Neutrophil (primary cell): ENCODE measurements around the gene INTS1.
"Not testable (repeated sequence)": the region's sequence is repeated elsewhere in the genome, so short reads cannot be mapped to it uniquely, and the experiment has no call there.

Experiments used
- H3K27ac ChIP-seq: fragments of 200-600 bp; sonication (generic); 2 replicates; pipeline ENCODE4 v1.5.1; 2016; ENCODE audit warnings: mild to moderate bottlenecking, moderate library complexity
- H3K27me3 ChIP-seq: fragments of 200-600 bp; sonication (generic); 2 replicates; pipeline ENCODE4 v1.6.0; 2016; ENCODE audit warnings: mild to moderate bottlenecking
- H3K36me3 ChIP-seq: fragments of 200-600 bp; sonication (generic); 2 replicates; pipeline ENCODE4 v1.5.1; 2017
- H3K4me1 ChIP-seq, 2 experiments: fragments of 200-600 bp in 1 of 2; sonication (generic) in 1 of 2; 1 replicate in 1 of 2; 2 replicates in 1 of 2; pipeline versions ENCODE4 v1.5.1 to v1.6.1; 2013 to 2016; ENCODE audit warnings: low read depth in 1 of 2, low read length in 1 of 2, mild to moderate bottlenecking in 1 of 2, moderate library complexity in 1 of 2; ENCODE audit not compliant: control insufficient read depth in 1 of 2, insufficient read depth in 1 of 2
- H3K4me3 ChIP-seq, 2 experiments: fragments of 200-600 bp in 1 of 2; sonication (generic) in 1 of 2; 1 replicate in 1 of 2; 2 replicates in 1 of 2; pipeline ENCODE4 v1.5.1; 2013 to 2016; ENCODE audit warnings: low read depth in 1 of 2, low read length in 1 of 2, mild to moderate bottlenecking in 1 of 2, moderate library complexity in 1 of 2
- H3K9me3 ChIP-seq: fragments of 200-600 bp; sonication (generic); 2 replicates; pipeline ENCODE4 v1.5.1; 2016
- CTCF ChIP-seq: fragments of 200-600 bp; sonication (generic); IDR thresholded peaks from 2 replicates; pipeline ENCODE4 v1.5.1; 2016; ENCODE audit warnings: antibody characterized with exemption

The INTS1 gene

GRCh38 chr7:1523208-1523607 is 19.0 kb upstream of the INTS1 start:
- H3K27me3 ChIP-seq = no peaks in the 10 kb centered on the region
- H3K9me3 ChIP-seq = no peaks in the 10 kb centered on the region
- TF ChIP-seq CTCF = no peak
- no peaks in the 10 kb centered on the region for H3K36me3 ChIP-seq
- no peak overlapping the region for H3K4me3 ChIP-seq
- peaks cover 4 to 8% of the 10 kb centered on the region in 2 experiments for H3K4me1 ChIP-seq
- H3K27ac ChIP-seq = no peak overlapping the region

- H3K9me3 ChIP-seq = no peaks in the 10 kb centered on the region
- H3K4me3 ChIP-seq = no peak overlapping the region
- H3K27me3 ChIP-seq = no peaks in the 10 kb centered on the region
- H3K4me1 ChIP-seq = peaks cover 2% of the 10 kb centered on the region in 2 experiments
- no peak overlapping the region for H3K27ac ChIP-seq
- TF ChIP-seq CTCF = no peak
- H3K36me3 ChIP-seq = no peaks in the 10 kb centered on the region
Observed at GRCh38 chr7:1521456-1521855, 17.3 kb upstream of the INTS1 start.

- no peaks in the 10 kb centered on the region for H3K9me3 ChIP-seq
- TF ChIP-seq CTCF = no peak
- H3K27ac ChIP-seq = no peak overlapping the region
- H3K27me3 ChIP-seq = no peaks in the 10 kb centered on the region
- no peak overlapping the region for H3K4me3 ChIP-seq
- no peaks in the 10 kb centered on the region for H3K36me3 ChIP-seq
- no peaks in the 10 kb centered on the region for H3K4me1 ChIP-seq
Observed at GRCh38 chr7:1520539-1521234, 16.5 kb upstream of the INTS1 start.

GRCh38 chr7:1519322-1519922 is 15.2 kb upstream of the INTS1 start:
- not testable (repeated sequence) for H3K36me3 ChIP-seq, H3K27ac ChIP-seq, H3K9me3 ChIP-seq, H3K4me3 ChIP-seq, H3K27me3 ChIP-seq, H3K4me1 ChIP-seq

- no peak overlapping the region for H3K4me3 ChIP-seq
- no peaks in the 10 kb centered on the region for H3K36me3 ChIP-seq
- no peaks in the 10 kb centered on the region for H3K9me3 ChIP-seq
- no peak for TF ChIP-seq CTCF
- H3K27me3 ChIP-seq = no peaks in the 10 kb centered on the region
- H3K4me1 ChIP-seq = peaks cover 22 to 24% of the 10 kb centered on the region in 2 experiments
- no peak overlapping the region for H3K27ac ChIP-seq
Observed at GRCh38 chr7:1516586-1517251, 12.5 kb upstream of the INTS1 start.

GRCh38 chr7:1515509-1515967 is 11.3 kb upstream of the INTS1 start:
- H3K4me3 ChIP-seq, H3K27me3 ChIP-seq, H3K9me3 ChIP-seq, H3K36me3 ChIP-seq, H3K27ac ChIP-seq: not testable (repeated sequence)
- H3K4me1 ChIP-seq = peaks cover 32 to 36% of the 10 kb centered on the region in 2 experiments
